Astrocyte of the cerebellum (primary cell): ENCODE results near the gene ALOX15B.

Experiments
- DNase-seq: peaks from one replicate; pipeline ENCODE4 v3.0.0-alpha.2; 2011; ENCODE audit warnings: low read depth
- H3K4me3 ChIP-seq: 2 replicates; pipeline ENCODE4 v1.5.1; 2011; ENCODE audit warnings: mild to moderate bottlenecking, low read depth, low read length, moderate library complexity
- CTCF ChIP-seq: IDR thresholded peaks from 2 replicates; pipeline ENCODE4 v1.5.1; 2012; ENCODE audit warnings: low read length, low read depth, moderate library complexity, mild to moderate bottlenecking; ENCODE audit errors: missing control alignments
- in situ Hi-C: cut with HindIII; loops from 2 replicates; pipeline ENCODE4 v1.10.0; 2017; ENCODE audit warnings: low sequenced_read_pairs

ALOX15B gene

GRCh38 chr17:8068736-8069586 lies 30.1 kb downstream of the ALOX15B start:
- TF ChIP-seq CTCF: no peak
- no peak overlapping the region for H3K4me3 ChIP-seq
- DNase-seq: no peak
- in situ Hi-C loops: no loop called here

- no peak for DNase-seq
- in situ Hi-C loops: no loop called here
- no peak for TF ChIP-seq CTCF
- no peak overlapping the region for H3K4me3 ChIP-seq
Observed at GRCh38 chr17:8069587-8069860, 30.7 kb downstream of the ALOX15B start.

GRCh38 chr17:8071496-8071895 lies 32.6 kb downstream of the ALOX15B start:
- no peak overlapping the region for H3K4me3 ChIP-seq
- DNase-seq: no peak
- in situ Hi-C loops: no loop called here
- no peak for TF ChIP-seq CTCF

- TF ChIP-seq CTCF: no peak
- no peak overlapping the region for H3K4me3 ChIP-seq
Observed at GRCh38 chr17:8072341-8072728, 33.5 kb downstream of the ALOX15B start.

GRCh38 chr17:8072729-8073461 lies 34.0 kb downstream of the ALOX15B start:
- TF ChIP-seq CTCF: no peak
- no peak overlapping the region for H3K4me3 ChIP-seq
- in situ Hi-C loops: no loop called here
- DNase-seq: no peak

More at GRCh38 chr17:8072341-8072728, 33.5 kb downstream of the ALOX15B start:
- in situ Hi-C loops: no loop called here
- DNase-seq: no peak

- in situ Hi-C loops: no loop called here
- no peak overlapping the region for H3K4me3 ChIP-seq
- no peak for DNase-seq
- peak; percentile 84 for TF ChIP-seq CTCF
Observed at GRCh38 chr17:8073627-8074484, 35.0 kb downstream of the ALOX15B start.
